ENCODE measurements around the gene IDS.

DNA sequence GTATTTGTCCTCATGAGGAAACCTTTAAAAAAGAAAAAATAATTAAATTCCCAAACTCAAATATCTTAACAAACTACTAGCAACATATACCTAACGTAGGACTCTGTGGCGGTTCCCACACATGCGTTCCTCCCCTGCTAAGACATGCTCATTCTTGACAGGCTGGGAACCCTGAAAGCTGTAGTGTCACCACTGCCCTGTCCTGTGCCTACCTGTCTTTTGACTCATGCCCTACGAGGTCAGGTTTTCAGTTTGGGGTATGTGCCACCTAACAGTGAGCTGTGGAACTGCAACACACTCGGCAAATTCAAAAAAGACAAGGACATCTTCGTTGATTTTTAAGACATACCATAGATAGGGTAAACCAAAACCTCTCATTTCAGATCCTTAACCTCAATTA is 17.8 kb downstream of the IDS start:
- TF ChIP-seq NRF1 (IDR thresholded peaks at IDR 0.05; ENCODE audit: low read depth, low read length) (no peak), CTCF (IDR thresholded peaks at IDR 0.05) (peak; percentile 44), RAD21 (IDR thresholded peaks at IDR 0.05; ENCODE audit: low read length) (no peak), USF2 (IDR thresholded peaks at IDR 0.05; ENCODE audit: borderline replicate concordance, low read depth, low read length) (no peak)

All from SK-N-SH (cell line).